IMR-90 (cell line): Measurements from ENCODE around the gene ITPR2.

Experiments
- MXI1 ChIP-seq: IDR thresholded peaks from 2 replicates; pipeline ENCODE4 v1.6.1; 2012; ENCODE audit warnings: low read depth, mild to moderate bottlenecking, low read length, moderate library complexity, borderline replicate concordance
- POLR2A ChIP-seq: IDR thresholded peaks from 2 replicates; pipeline ENCODE4 v1.6.1; 2012; ENCODE audit warnings: mild to moderate bottlenecking, low read depth, low read length
- RFX5 ChIP-seq: IDR thresholded peaks from 2 replicates; pipeline ENCODE4 v1.8.0; 2012; ENCODE audit warnings: low read depth, mild to moderate bottlenecking, low read length, moderate library complexity
- SMC3 ChIP-seq: fragments of 150-350 bp; IDR thresholded peaks from 2 replicates; pipeline ENCODE4 v1.6.1; 2016; ENCODE audit warnings: low read depth, mild to moderate bottlenecking, antibody characterized with exemption, low read length, moderate library complexity
- TF ChIP-seq, protein P1 (sequence below): conservative IDR thresholded peaks from 2 replicates; pipeline ENCODE4 v1.5.1; 2012; ENCODE audit warnings: mild to moderate bottlenecking, low read depth, low read length, improper control_type of control experiment
- TF ChIP-seq, protein P2 (sequence below): fragments of 150-350 bp; IDR thresholded peaks from 2 replicates; pipeline ENCODE4 v1.6.1; 2017; ENCODE audit warnings: mild to moderate bottlenecking, antibody characterized with exemption, low read length, low read depth

GRCh38 chr12:26331136-26331535 lies 501.9 kb downstream of the ITPR2 start:
- TF ChIP-seq SMC3 = no peak
- TF ChIP-seq, protein P1, sequence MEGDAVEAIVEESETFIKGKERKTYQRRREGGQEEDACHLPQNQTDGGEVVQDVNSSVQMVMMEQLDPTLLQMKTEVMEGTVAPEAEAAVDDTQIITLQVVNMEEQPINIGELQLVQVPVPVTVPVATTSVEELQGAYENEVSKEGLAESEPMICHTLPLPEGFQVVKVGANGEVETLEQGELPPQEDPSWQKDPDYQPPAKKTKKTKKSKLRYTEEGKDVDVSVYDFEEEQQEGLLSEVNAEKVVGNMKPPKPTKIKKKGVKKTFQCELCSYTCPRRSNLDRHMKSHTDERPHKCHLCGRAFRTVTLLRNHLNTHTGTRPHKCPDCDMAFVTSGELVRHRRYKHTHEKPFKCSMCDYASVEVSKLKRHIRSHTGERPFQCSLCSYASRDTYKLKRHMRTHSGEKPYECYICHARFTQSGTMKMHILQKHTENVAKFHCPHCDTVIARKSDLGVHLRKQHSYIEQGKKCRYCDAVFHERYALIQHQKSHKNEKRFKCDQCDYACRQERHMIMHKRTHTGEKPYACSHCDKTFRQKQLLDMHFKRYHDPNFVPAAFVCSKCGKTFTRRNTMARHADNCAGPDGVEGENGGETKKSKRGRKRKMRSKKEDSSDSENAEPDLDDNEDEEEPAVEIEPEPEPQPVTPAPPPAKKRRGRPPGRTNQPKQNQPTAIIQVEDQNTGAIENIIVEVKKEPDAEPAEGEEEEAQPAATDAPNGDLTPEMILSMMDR = no peak
- no peak for TF ChIP-seq POLR2A
- TF ChIP-seq, protein P2, sequence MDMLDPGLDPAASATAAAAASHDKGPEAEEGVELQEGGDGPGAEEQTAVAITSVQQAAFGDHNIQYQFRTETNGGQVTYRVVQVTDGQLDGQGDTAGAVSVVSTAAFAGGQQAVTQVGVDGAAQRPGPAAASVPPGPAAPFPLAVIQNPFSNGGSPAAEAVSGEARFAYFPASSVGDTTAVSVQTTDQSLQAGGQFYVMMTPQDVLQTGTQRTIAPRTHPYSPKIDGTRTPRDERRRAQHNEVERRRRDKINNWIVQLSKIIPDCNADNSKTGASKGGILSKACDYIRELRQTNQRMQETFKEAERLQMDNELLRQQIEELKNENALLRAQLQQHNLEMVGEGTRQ = no peak
- no peak for TF ChIP-seq MXI1
- TF ChIP-seq RFX5 = no peak
